Measurements from ENCODE around the gene SULF2.

The SULF2 gene

GRCh38 chr20:47735412-47736400, 49.6 kb downstream of the SULF2 start:
- no peak for DNase-seq

- DNase-seq = no peak
These were observed 50.4 kb downstream of the SULF2 start for GRCh38 chr20:47734870-47735269.

GRCh38 chr20:47733892-47734291, 51.4 kb downstream of the SULF2 start:
- no peak for DNase-seq

GRCh38 chr20:47730744-47731143, 54.5 kb downstream of the SULF2 start:
- no peak for DNase-seq

- no peak for DNase-seq
These were observed 55.8 kb downstream of the SULF2 start for GRCh38 chr20:47729472-47729871.

GRCh38 chr20:47727909-47728361, 57.3 kb downstream of the SULF2 start:
- no peak for DNase-seq

- DNase-seq = peak; percentile 36
These were observed 58.0 kb downstream of the SULF2 start for GRCh38 chr20:47727170-47727880.

- no peak for DNase-seq
These were observed 58.6 kb downstream of the SULF2 start for GRCh38 chr20:47726632-47727031.

- peak; percentile 64 for DNase-seq
These were observed 59.9 kb downstream of the SULF2 start for GRCh38 chr20:47725248-47725973.

- no peak for DNase-seq
These were observed 60.4 kb downstream of the SULF2 start for GRCh38 chr20:47724910-47725247.

GRCh38 chr20:47724396-47724795, 60.9 kb downstream of the SULF2 start:
- DNase-seq = no peak

- DNase-seq = no peak
These were observed 62.0 kb downstream of the SULF2 start for GRCh38 chr20:47723322-47723721.

GRCh38 chr20:47720636-47721427, 64.4 kb downstream of the SULF2 start:
- no peak for DNase-seq

GRCh38 chr20:47719625-47720024, 65.7 kb downstream of the SULF2 start:
- DNase-seq = no peak

- DNase-seq = no peak
These were observed 66.1 kb downstream of the SULF2 start for GRCh38 chr20:47719211-47719610.

- DNase-seq = no peak
These were observed 66.9 kb downstream of the SULF2 start for GRCh38 chr20:47718398-47718797.

- no peak for DNase-seq
These were observed 67.9 kb downstream of the SULF2 start for GRCh38 chr20:47717421-47717820.

- no peak for DNase-seq
These were observed 71.3 kb downstream of the SULF2 start for GRCh38 chr20:47713878-47714450.

GRCh38 chr20:47713163-47713562, 72.1 kb downstream of the SULF2 start:
- DNase-seq = no peak

GRCh38 chr20:47711046-47711752, 74.1 kb downstream of the SULF2 start:
- no peak for DNase-seq

GRCh38 chr20:47710665-47711045, 74.6 kb downstream of the SULF2 start:
- no peak for DNase-seq
